Activated CD4-positive, alpha-beta T cell treated with anti-CD3 and anti-CD28 coated beads, Interleukin-2, amount 10 ng/mL, durations not matched to agents 24 days and 14 days (primary cell): ENCODE data around the gene ASPRV1. TPM values are rescaled to one million over a fixed set of nuclear protein-coding genes. Genes with fewer than 3 reads are reported as not detected.

Source experiments
- DNase-seq: peaks from one replicate; pipeline ENCODE4 v3.0.0; 2022
- H3K27ac Mint-ChIP-seq: one replicate; pipeline ENCODE4 v1.8.0; 2022; ENCODE audit warnings: mild to moderate bottlenecking, mixed read lengths
- H3K27me3 Mint-ChIP-seq: one replicate; pipeline ENCODE4 v1.8.0; 2022; ENCODE audit warnings: mixed read lengths
- H3K36me3 Mint-ChIP-seq: one replicate; pipeline ENCODE4 v1.8.0; 2022; ENCODE audit warnings: low read depth, mild to moderate bottlenecking, mixed read lengths
- H3K4me1 Mint-ChIP-seq: one replicate; pipeline ENCODE4 v1.8.0; 2021; ENCODE audit warnings: mixed read lengths
- H3K4me3 Mint-ChIP-seq: one replicate; pipeline ENCODE4 v1.8.0; 2022; ENCODE audit warnings: mild to moderate bottlenecking, moderate library complexity, mixed read lengths
- H3K9me3 Mint-ChIP-seq: one replicate; pipeline ENCODE4 v1.8.0; 2021; ENCODE audit warnings: mixed read lengths
- intact Hi-C: fragments of 100-400 bp; cut with micrococcal nuclease; formaldehyde crosslinking; loops from one replicate; pipeline ENCODE4 v1.15.1; 2023
- total RNA-seq: library from RNA; stranded (reverse); gene quantifications from 2 replicates; pipeline ENCODE4 v1.2.3, GENCODE V29; 2022

Gene ASPRV1
- total RNA-seq, 1 donor from 2014 or later: 0.75 TPM

DNA sequence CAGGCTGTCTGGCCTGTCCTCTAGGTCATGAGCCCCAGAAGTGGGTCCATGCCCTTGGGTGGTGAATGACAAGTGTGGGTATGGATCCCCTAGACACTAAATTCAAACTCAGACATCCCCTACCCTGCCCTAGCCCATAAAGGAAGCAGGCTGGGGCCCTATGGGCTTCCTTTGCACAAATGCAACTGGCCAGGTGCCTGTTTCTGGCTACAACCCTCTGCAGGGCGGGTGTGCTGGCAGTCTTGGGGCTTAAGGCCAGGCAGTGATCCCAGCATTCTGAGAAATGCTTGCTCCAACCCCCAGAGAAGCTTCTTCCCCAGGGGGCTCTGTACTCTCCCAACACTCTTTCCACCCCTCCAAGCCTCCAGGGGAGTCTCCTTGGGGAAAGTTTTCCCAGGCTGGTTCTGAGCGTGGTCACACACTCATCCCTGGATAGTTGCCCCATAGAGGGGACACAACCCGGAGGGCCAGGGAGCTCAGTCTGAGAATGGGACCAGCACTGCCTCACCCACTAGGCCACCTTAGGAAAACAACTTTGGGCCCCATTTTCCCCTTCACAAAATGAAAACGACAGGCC lies 16.6 kb upstream of the ASPRV1 start:
- H3K36me3 Mint-ChIP-seq: peaks cover 3% of the 10 kb centered on the region
- no peak overlapping the region for H3K27ac Mint-ChIP-seq
- no peak overlapping the region for H3K4me3 Mint-ChIP-seq
- DNase-seq: no peak
- H3K4me1 Mint-ChIP-seq: peaks cover 11% of the 10 kb centered on the region
- no peaks in the 10 kb centered on the region for H3K27me3 Mint-ChIP-seq
- H3K9me3 Mint-ChIP-seq: no peaks in the 10 kb centered on the region
- intact Hi-C loops: no loop called here

- H3K27me3 Mint-ChIP-seq: peaks cover 4% of the 10 kb centered on the region
- H3K27ac Mint-ChIP-seq: no peak overlapping the region
- no peaks in the 10 kb centered on the region for H3K9me3 Mint-ChIP-seq
- H3K4me3 Mint-ChIP-seq: no peak overlapping the region
- intact Hi-C loops: no loop called here
- peaks cover 3% of the 10 kb centered on the region for H3K36me3 Mint-ChIP-seq
- no peak for DNase-seq
- peaks cover 11% of the 10 kb centered on the region for H3K4me1 Mint-ChIP-seq
Observed at GRCh38 chr2:69977186-69977585, 15.8 kb upstream of the ASPRV1 start.

GRCh38 chr2:69975853-69976462 lies 14.5 kb upstream of the ASPRV1 start:
- Mint-ChIP-seq H3K27me3 (peaks cover 4% of the 10 kb centered on the region), H3K4me1 (peaks cover 11% of the 10 kb centered on the region), H3K4me3 (no peak overlapping the region), H3K9me3 (no peaks in the 10 kb centered on the region), H3K27ac (peak overlapping the region; percentile 19), H3K36me3 (peaks cover 3% of the 10 kb centered on the region)
- no peak for DNase-seq
- intact Hi-C loops: no loop called here

- no peak for DNase-seq
- H3K4me3 Mint-ChIP-seq: no peak overlapping the region
- peaks cover 11% of the 10 kb centered on the region for H3K4me1 Mint-ChIP-seq
- intact Hi-C loops: no loop called here
- H3K27ac Mint-ChIP-seq: no peak overlapping the region
- H3K36me3 Mint-ChIP-seq: peaks cover 3% of the 10 kb centered on the region
- peaks cover 4% of the 10 kb centered on the region for H3K27me3 Mint-ChIP-seq
- no peaks in the 10 kb centered on the region for H3K9me3 Mint-ChIP-seq
Observed at GRCh38 chr2:69975136-69975852, 13.9 kb upstream of the ASPRV1 start.

DNA sequence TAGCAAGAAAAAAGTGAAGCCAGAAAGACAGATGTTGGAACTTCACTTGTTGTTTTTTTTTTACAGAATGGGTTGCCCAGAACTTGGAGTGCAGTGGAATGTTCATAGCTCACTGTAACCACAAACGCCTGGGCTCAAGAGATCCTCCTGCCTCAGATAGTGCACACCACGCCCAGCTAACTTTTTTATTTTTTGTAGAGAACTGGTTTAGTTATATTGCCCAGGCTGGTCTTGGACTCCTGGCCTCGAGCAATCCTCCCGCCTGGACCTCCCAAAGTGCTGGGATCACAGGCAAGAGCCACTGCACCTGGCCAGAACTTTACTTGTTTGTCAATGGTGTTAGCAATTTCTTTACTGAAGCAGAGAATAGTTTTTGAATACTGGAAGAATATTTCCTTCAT lies 11.9 kb upstream of the ASPRV1 start:
- Mint-ChIP-seq H3K36me3 (peaks cover 2% of the 10 kb centered on the region), H3K4me1 (peaks cover 11% of the 10 kb centered on the region), H3K4me3 (no peak overlapping the region), H3K27ac (no peak overlapping the region), H3K27me3 (peaks cover 8% of the 10 kb centered on the region), H3K9me3 (no peaks in the 10 kb centered on the region)
- intact Hi-C loops: no loop called here
- DNase-seq: no peak

DNA sequence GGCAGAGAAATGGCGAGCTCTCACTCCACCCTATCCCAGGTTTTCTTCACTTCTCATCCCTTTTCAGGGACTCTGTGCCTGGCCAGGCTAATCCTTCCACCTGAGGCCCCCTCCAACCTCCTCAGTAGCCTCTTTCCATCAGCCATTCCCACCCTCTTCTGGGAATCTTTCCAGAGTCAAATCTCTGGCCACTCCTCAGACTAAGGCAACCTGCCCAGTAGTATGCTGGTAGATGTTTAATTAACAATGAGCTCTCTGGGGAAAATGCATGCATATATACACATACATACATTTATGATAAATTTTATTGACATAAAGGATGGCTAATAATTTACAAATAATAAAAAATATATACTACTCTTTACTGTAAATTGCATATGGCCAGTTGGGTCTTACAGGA lies 11.4 kb upstream of the ASPRV1 start:
- Mint-ChIP-seq H3K36me3 (peaks cover 2% of the 10 kb centered on the region), H3K4me3 (no peak overlapping the region), H3K27ac (no peak overlapping the region), H3K27me3 (peaks cover 8% of the 10 kb centered on the region), H3K4me1 (peaks cover 11% of the 10 kb centered on the region), H3K9me3 (no peaks in the 10 kb centered on the region)
- intact Hi-C loops: no loop called here
- DNase-seq: no peak

GRCh38 chr2:69969991-69970390 lies 8.6 kb upstream of the ASPRV1 start:
- Mint-ChIP-seq H3K27ac (no peak overlapping the region), H3K4me1 (peaks cover 2% of the 10 kb centered on the region), H3K27me3 (peaks cover 8% of the 10 kb centered on the region), H3K4me3 (no peak overlapping the region), H3K36me3 (no peaks in the 10 kb centered on the region), H3K9me3 (no peaks in the 10 kb centered on the region)
- DNase-seq: no peak
- intact Hi-C loops: no loop called here

GRCh38 chr2:69969126-69969983 lies 7.9 kb upstream of the ASPRV1 start:
- Mint-ChIP-seq H3K4me3 (no peak overlapping the region), H3K9me3 (no peaks in the 10 kb centered on the region), H3K27ac (no peak overlapping the region), H3K4me1 (peaks cover 6% of the 10 kb centered on the region), H3K36me3 (no peaks in the 10 kb centered on the region), H3K27me3 (peaks cover 8% of the 10 kb centered on the region)
- no peak for DNase-seq
- intact Hi-C loops: no loop called here

- Mint-ChIP-seq H3K27me3 (peaks cover 8% of the 10 kb centered on the region), H3K36me3 (no peaks in the 10 kb centered on the region), H3K9me3 (no peaks in the 10 kb centered on the region), H3K27ac (no peak overlapping the region), H3K4me1 (peaks cover 6% of the 10 kb centered on the region), H3K4me3 (no peak overlapping the region)
- intact Hi-C loops: no loop called here
- no peak for DNase-seq
Observed at GRCh38 chr2:69968609-69969008, 7.2 kb upstream of the ASPRV1 start.

- Mint-ChIP-seq H3K4me1 (peaks cover 6% of the 10 kb centered on the region), H3K36me3 (no peaks in the 10 kb centered on the region), H3K9me3 (no peaks in the 10 kb centered on the region), H3K4me3 (no peak overlapping the region), H3K27me3 (peaks cover 5% of the 10 kb centered on the region), H3K27ac (no peak overlapping the region)
- intact Hi-C loops: no loop called here
- no peak for DNase-seq
Observed at GRCh38 chr2:69966496-69966895, 5.1 kb upstream of the ASPRV1 start.

GRCh38 chr2:69965756-69966445 lies 4.5 kb upstream of the ASPRV1 start:
- peak overlapping the region; percentile 37 for H3K27ac Mint-ChIP-seq
- intact Hi-C loops: no loop called here
- H3K36me3 Mint-ChIP-seq: no peaks in the 10 kb centered on the region
- peaks cover 5% of the 10 kb centered on the region for H3K27me3 Mint-ChIP-seq
- peaks cover 6% of the 10 kb centered on the region for H3K4me1 Mint-ChIP-seq
- H3K9me3 Mint-ChIP-seq: no peaks in the 10 kb centered on the region
- no peak for DNase-seq
- H3K4me3 Mint-ChIP-seq: no peak overlapping the region

GRCh38 chr2:69964353-69964841 lies 3.0 kb upstream of the ASPRV1 start:
- peaks cover 4% of the 10 kb centered on the region for H3K27me3 Mint-ChIP-seq
- intact Hi-C loops: no loop called here
- H3K9me3 Mint-ChIP-seq: no peaks in the 10 kb centered on the region
- no peaks in the 10 kb centered on the region for H3K36me3 Mint-ChIP-seq
- no peak overlapping the region for H3K4me3 Mint-ChIP-seq
- no peak overlapping the region for H3K27ac Mint-ChIP-seq
- peaks cover 6% of the 10 kb centered on the region for H3K4me1 Mint-ChIP-seq
- DNase-seq: no peak

GRCh38 chr2:69962986-69963730 lies 1.7 kb upstream of the ASPRV1 start:
- Mint-ChIP-seq H3K27me3 (peaks cover 4% of the 10 kb centered on the region), H3K4me3 (no peak overlapping the region), H3K9me3 (no peaks in the 10 kb centered on the region), H3K4me1 (peaks cover 7% of the 10 kb centered on the region), H3K36me3 (no peaks in the 10 kb centered on the region), H3K27ac (no peak overlapping the region)
- DNase-seq: no peak
- intact Hi-C loops: no loop called here
